Breast epithelium (tissue), 4 donors: ENCODE measurements around the gene ASB18. TPM values are rescaled to one million over a fixed set of nuclear protein-coding genes. Genes with fewer than 3 reads are reported as not detected.
A peak's percentile ranks its signal among the peaks of the same experiment; 100 is the strongest.

Source experiments
- DNase-seq, 2 donors: peaks; one replicate each; pipeline ENCODE4 v3.0.0-alpha.2; 2019; ENCODE audit warnings: low spot score in 2 of 2
- H3K27ac ChIP-seq, 2 donors: fragments of 200-600 bp; sonication (generic) in 1 of 2; one replicate each; pipeline ENCODE4 v1.5.1; 2016 to 2019; ENCODE audit warnings: mild to moderate bottlenecking in 1 of 2
- H3K27me3 ChIP-seq, 2 donors: fragments of 200-600 bp; sonication (generic) in 1 of 2; one replicate each; pipeline versions ENCODE4 v1.5.1 to v1.6.0; 2017 to 2019; ENCODE audit warnings: control low read depth in 1 of 2, mild to moderate bottlenecking in 1 of 2
- H3K36me3 ChIP-seq: fragments of 200-600 bp; one replicate; pipeline ENCODE4 v1.5.1; 2019
- H3K4me1 ChIP-seq, 2 donors: fragments of 200-600 bp; sonication (generic); one replicate each; pipeline ENCODE4 v1.5.1; 2016 to 2019; ENCODE audit warnings: control low read depth in 1 of 2
- H3K4me3 ChIP-seq, 3 donors: fragments of 200-600 bp; sonication (generic); 1 replicate in 2 of 3; 2 replicates in 1 of 3; pipeline ENCODE4 v1.5.1; 2016 to 2019; ENCODE audit warnings: mild to moderate bottlenecking in 3 of 3, moderate library complexity in 2 of 3
- H3K9me3 ChIP-seq, 2 donors: fragments of 200-600 bp; sonication (generic) in 1 of 2; one replicate each; pipeline ENCODE4 v1.5.1; 2016 to 2019; ENCODE audit warnings: control low read depth in 1 of 2
- POLR2A ChIP-seq: fragments of 450-650 bp; IDR thresholded peaks from one replicate; pipeline ENCODE4 v1.6.1; 2016; ENCODE audit warnings: antibody characterized with exemption, mild to moderate bottlenecking, moderate library complexity
- POLR2AphosphoS5 ChIP-seq, 3 donors: sonication (generic); formaldehyde crosslinking; IDR thresholded peaks; one replicate each; pipeline ENCODE4 v1.6.1; 2017; ENCODE audit warnings: antibody characterized with exemption in 3 of 3
- intact Hi-C: fragments of 100-400 bp; cut with DNase I; formaldehyde crosslinking; loops from one replicate; pipeline ENCODE4 v1.15.1; 2023; ENCODE audit warnings: low total_unique reads
- total RNA-seq, 3 donors: library from RNA; depleted of rRNA; stranded (reverse); fragments of >200 nt; gene quantifications; one replicate each; pipeline ENCODE4 v1.1.0, GENCODE V29; 2016
- TF ChIP-seq, protein P1 (sequence below), 3 donors: fragments of 450-650 bp; IDR thresholded peaks; one replicate each; pipeline ENCODE4 v1.5.1; 2016 to 2017; ENCODE audit warnings: antibody characterized with exemption in 3 of 3, mild to moderate bottlenecking in 3 of 3, moderate library complexity in 3 of 3

ASB18 gene
- total RNA-seq, 3 donors from 2014 or later = not detected

DNA sequence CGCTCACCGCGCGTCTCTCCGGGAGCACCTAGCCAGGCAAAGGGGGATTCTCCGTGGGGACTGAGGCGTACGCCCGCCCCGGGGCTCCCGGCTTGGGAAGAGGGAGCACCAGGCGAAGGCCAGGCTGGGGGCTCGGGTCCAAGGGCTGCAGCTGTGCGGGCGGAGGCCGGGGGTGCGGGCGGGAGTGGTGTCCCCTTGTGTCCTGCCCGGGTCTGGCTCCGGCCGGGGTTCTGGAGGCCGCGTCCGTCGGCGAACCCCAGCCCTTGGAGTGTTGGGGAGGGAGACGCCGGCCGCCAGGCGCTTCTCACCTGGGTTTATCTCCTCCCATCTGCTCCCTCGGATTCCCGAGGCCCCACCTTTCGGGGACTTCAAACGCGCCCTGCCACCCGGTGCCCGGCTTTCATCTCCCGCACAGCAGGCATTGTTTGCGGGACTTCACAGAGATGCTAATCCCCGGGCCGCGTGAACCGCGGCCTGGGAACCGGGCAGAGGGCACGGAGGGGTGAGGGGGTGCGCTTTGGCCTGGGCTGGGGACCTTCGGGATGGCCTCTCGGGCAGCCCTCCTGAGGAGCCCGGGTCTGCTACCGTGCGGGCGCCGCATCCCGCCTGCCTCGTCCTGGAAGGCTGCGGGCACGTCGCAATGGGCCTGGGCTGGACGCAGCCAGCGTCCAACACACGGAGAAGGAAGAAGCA is 91.0 kb downstream of the ASB18 start:
- intact Hi-C loops = loop anchor here (10.0 kb wide), 1 partner anchor 408 kb away; no protein-coding TSS in a partner anchor
- Histone ChIP-seq H3K27ac (no peak overlapping the region), H3K4me1 (peaks cover 6 to 10% of the 10 kb centered on the region in 2 donors), H3K36me3 (no peaks in the 10 kb centered on the region), H3K4me3 (no peak overlapping the region), H3K9me3 (no peaks in the 10 kb centered on the region), H3K27me3 (peaks cover 10 to 87% of the 10 kb centered on the region in 2 donors)
- TF ChIP-seq POLR2AphosphoS5 (IDR thresholded peaks at IDR 0.05) (no peak), POLR2A (no peak)
- TF ChIP-seq, protein P1, sequence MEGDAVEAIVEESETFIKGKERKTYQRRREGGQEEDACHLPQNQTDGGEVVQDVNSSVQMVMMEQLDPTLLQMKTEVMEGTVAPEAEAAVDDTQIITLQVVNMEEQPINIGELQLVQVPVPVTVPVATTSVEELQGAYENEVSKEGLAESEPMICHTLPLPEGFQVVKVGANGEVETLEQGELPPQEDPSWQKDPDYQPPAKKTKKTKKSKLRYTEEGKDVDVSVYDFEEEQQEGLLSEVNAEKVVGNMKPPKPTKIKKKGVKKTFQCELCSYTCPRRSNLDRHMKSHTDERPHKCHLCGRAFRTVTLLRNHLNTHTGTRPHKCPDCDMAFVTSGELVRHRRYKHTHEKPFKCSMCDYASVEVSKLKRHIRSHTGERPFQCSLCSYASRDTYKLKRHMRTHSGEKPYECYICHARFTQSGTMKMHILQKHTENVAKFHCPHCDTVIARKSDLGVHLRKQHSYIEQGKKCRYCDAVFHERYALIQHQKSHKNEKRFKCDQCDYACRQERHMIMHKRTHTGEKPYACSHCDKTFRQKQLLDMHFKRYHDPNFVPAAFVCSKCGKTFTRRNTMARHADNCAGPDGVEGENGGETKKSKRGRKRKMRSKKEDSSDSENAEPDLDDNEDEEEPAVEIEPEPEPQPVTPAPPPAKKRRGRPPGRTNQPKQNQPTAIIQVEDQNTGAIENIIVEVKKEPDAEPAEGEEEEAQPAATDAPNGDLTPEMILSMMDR (IDR thresholded peaks at IDR 0.05) = no peak
- no peak for DNase-seq

GRCh38 chr2:236172255-236173035 is 91.8 kb downstream of the ASB18 start:
- Histone ChIP-seq H3K9me3 (no peaks in the 10 kb centered on the region), H3K4me1 (peaks cover 11 to 13% of the 10 kb centered on the region in 2 donors), H3K27me3 (peaks cover 16 to 87% of the 10 kb centered on the region in 2 donors), H3K36me3 (no peaks in the 10 kb centered on the region), H3K4me3 (peak overlapping the region in 1 of 3 donors; percentile 33), H3K27ac (no peak overlapping the region)
- TF ChIP-seq, protein P1 (IDR thresholded peaks at IDR 0.05) = no peak
- TF ChIP-seq POLR2A (no peak), POLR2AphosphoS5 (IDR thresholded peaks at IDR 0.05) (no peak)
- DNase-seq = no peak
- intact Hi-C loops = loop anchor here (10.0 kb wide), 1 partner anchor 408 kb away; no protein-coding TSS in a partner anchor

- intact Hi-C loops = loop anchor here (10.0 kb wide), 1 partner anchor 407 kb away; no protein-coding TSS in a partner anchor
- no peak for TF ChIP-seq POLR2AphosphoS5 (IDR thresholded peaks at IDR 0.05)
- no peak for TF ChIP-seq POLR2A
- TF ChIP-seq, protein P1 (IDR thresholded peaks at IDR 0.05) = no peak
Observed at GRCh38 chr2:236171680-236172254, 92.4 kb downstream of the ASB18 start.

DNA sequence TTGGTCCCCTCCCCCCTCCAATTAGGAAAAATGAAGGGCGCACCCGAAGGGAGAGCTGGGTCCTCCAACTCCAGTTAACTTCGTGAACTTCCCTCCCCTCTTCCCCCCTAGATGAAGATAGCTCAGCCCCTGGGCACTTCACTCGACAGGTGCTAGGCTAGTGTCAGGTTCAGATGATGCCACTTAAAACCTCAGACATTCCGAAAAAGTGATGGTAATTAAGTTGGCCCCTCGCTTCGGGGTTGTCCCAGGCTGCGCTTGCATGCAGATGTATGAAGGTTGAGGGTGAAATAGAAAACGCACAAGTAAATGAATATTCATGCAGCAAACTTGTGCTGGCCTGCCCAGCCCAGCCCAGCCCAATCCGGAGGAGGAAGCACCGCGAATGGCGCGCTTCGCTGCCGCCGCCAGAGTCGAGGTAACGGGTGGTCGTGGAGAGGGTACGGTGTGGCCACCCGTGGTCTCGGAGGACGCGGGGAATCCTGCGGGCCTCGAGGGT is 93.0 kb downstream of the ASB18 start:
- Histone ChIP-seq H3K4me3 (peak overlapping the region in 1 of 3 donors; percentile 17), H3K9me3 (no peaks in the 10 kb centered on the region), H3K36me3 (no peaks in the 10 kb centered on the region), H3K27ac (no peak overlapping the region), H3K27me3 (peaks cover 21 to 87% of the 10 kb centered on the region in 2 donors), H3K4me1 (peaks cover 16 to 23% of the 10 kb centered on the region in 2 donors)
- DNase-seq = no peak
- TF ChIP-seq POLR2A (no peak), POLR2AphosphoS5 (IDR thresholded peaks at IDR 0.05) (no peak)
- TF ChIP-seq, protein P1 (IDR thresholded peaks at IDR 0.05) = no peak
- intact Hi-C loops = loop anchor here (10.0 kb wide), 1 partner anchor 406 kb away; no protein-coding TSS in a partner anchor

More at GRCh38 chr2:236171680-236172254, 92.4 kb downstream of the ASB18 start:
- Histone ChIP-seq H3K27ac (no peak overlapping the region), H3K27me3 (peaks cover 21 to 87% of the 10 kb centered on the region in 2 donors), H3K9me3 (no peaks in the 10 kb centered on the region), H3K4me3 (peak overlapping the region in 1 of 3 donors; percentile 33), H3K4me1 (peaks cover 16 to 17% of the 10 kb centered on the region in 2 donors), H3K36me3 (no peaks in the 10 kb centered on the region)
- DNase-seq = no peak
